ENCODE results near the gene UBE2C. TPM values are rescaled to one million over a fixed set of nuclear protein-coding genes. Genes with fewer than 3 reads are reported as not detected.

The UBE2C gene
- total and polyA plus RNA-seq, 12 donors: 0.79 to 43.3 (median 2.7) TPM

DNA sequence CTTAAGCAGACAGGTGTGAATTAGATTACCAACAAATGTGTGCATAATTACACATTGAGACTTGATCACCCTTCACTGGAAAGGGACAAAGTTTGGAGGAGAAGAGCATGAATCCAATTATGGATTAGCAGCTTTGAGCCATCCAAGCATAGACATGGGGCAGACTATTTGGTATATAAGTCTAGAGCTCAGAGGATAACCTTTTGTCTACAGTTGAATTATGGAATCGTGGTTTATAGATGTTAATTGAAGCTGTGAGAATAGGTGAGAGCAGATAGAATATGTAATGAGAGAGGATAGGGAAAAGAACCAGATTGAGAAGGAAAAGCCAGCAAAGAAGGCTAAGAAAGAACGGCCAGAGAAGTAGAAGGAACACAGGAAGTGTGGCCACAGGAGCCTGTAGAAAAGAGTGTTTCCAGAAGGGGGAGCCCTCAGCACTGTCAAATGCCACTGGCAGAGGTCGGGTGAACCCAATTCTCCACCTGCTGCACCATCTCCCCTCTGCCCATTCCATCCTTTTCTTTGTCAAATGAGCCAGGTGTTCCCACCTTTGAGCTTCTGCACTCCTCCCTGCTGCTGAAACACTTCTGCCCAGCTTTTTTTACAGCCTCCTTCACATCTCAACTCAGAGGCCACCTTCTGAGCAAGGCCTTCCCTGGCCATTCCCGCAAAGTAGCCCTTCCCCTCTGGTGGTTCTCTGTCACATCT lies 13.4 kb upstream of the UBE2C start:
- Histone ChIP-seq H3K4me1 (replicated peaks in 1 of 2) (no peaks in the 10 kb centered on the region), H3K4me3 (no peak overlapping the region), H3K9me3 (replicated peaks in 1 of 3) (no peaks in the 10 kb centered on the region), H3K36me3 (replicated peaks in 1 of 2) (peaks cover 0 to 62% of the 10 kb centered on the region in 2 donors), H3K27me3 (no peaks in the 10 kb centered on the region), H3K27ac (no peak overlapping the region)
- no peak for TF ChIP-seq POLR2A (IDR thresholded peaks at IDR 0.05)
- TF ChIP-seq, protein P1, sequence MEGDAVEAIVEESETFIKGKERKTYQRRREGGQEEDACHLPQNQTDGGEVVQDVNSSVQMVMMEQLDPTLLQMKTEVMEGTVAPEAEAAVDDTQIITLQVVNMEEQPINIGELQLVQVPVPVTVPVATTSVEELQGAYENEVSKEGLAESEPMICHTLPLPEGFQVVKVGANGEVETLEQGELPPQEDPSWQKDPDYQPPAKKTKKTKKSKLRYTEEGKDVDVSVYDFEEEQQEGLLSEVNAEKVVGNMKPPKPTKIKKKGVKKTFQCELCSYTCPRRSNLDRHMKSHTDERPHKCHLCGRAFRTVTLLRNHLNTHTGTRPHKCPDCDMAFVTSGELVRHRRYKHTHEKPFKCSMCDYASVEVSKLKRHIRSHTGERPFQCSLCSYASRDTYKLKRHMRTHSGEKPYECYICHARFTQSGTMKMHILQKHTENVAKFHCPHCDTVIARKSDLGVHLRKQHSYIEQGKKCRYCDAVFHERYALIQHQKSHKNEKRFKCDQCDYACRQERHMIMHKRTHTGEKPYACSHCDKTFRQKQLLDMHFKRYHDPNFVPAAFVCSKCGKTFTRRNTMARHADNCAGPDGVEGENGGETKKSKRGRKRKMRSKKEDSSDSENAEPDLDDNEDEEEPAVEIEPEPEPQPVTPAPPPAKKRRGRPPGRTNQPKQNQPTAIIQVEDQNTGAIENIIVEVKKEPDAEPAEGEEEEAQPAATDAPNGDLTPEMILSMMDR (IDR thresholded peaks at IDR 0.05): peak; percentile 61 to 78 (median 64)
- intact Hi-C loops (cut with DNase I): no loop called here
- peak; percentile 62 to 81 (median 66) for DNase-seq
- 26 to 31% (median 28%) methylated on average over 4 of the region's 4 CpGs for WGBS, 4 donors

DNA sequence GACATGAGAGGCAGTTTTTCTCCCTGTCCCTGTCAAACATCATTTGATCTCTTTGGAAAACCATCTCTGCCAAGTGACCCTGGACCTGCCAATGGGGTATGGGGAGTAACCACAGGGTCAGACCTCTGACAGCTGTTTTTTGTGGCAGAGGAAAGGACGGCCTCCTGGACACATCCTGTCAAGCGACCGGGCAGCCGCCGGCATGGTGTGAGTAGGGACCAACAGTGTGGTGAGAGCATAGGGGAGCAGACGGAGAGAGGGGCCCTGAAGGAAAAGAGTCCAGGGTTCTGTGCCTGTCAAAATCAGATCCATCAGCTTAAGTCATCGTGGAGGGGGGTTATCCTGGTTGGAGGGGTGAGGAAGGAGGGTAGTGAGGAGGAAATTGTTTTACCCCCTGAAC lies 10.6 kb upstream of the UBE2C start:
- Histone ChIP-seq H3K4me1 (replicated peaks in 1 of 2) (no peaks in the 10 kb centered on the region), H3K36me3 (replicated peaks in 1 of 2) (peaks cover 0 to 64% of the 10 kb centered on the region in 2 donors), H3K4me3 (no peak overlapping the region), H3K27me3 (no peaks in the 10 kb centered on the region), H3K9me3 (replicated peaks in 1 of 3) (no peaks in the 10 kb centered on the region), H3K27ac (no peak overlapping the region)
- intact Hi-C loops (cut with DNase I): loop anchor here in 1 of 2 donors (5.0 kb wide), 1 partner anchor 160 kb away; no protein-coding TSS in a partner anchor
- no peak for DNase-seq
- no peak for TF ChIP-seq POLR2A (IDR thresholded peaks at IDR 0.05)
- TF ChIP-seq, protein P1 (IDR thresholded peaks at IDR 0.05): no peak
- WGBS, 4 donors: 83 to 97% (median 90%) methylated on average over 7 of the region's 7 CpGs

DNA sequence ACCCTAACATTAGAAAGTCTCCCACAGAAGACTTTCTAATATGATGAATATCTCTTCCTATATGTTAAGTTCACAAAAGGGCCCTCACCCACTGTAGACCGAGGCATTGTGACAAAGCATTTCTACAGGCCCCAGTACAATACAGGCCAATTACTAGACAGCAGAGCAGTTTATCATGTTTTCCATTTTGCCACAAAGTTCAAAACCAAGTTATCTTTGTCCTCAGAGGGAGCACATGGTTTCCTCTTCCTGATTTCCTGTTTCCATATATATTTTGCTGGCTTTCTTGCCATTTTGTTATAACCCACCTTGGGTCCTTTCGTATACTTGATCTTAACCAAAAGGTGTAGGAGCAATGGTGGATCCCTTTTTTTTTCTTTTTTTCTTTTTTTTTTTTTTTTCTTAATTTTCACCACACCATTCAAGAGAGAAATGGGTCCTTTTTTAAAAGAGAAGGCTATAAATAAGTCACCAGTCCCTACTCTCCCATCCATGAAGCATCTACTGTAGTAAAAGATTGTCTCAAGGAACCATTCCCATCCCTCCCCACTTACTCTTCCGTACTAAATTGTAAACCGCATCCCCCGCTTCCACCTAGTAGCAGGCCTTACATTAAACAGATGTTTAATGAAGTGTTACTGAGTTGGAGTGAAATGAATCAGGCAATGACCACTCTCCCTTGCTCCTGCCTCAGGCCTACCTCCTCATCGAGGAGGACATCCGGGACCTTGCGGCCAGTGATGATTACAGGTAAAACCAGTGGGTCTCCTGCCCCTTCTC lies 2.1 kb upstream of the UBE2C start:
- 89 to 93% (median 92%) methylated on average over 8 of the region's 8 CpGs for WGBS, 4 donors
- H3K4me3 ChIP-seq: no peak overlapping the region
- peaks cover 0 to 63% of the 10 kb centered on the region in 2 donors for H3K36me3 ChIP-seq (replicated peaks in 1 of 2)
- H3K27ac ChIP-seq: no peak overlapping the region
- intact Hi-C loops (cut with DNase I): no loop called here
- no peak for DNase-seq
- H3K27me3 ChIP-seq: no peaks in the 10 kb centered on the region
- no peaks in the 10 kb centered on the region for H3K9me3 ChIP-seq (replicated peaks in 1 of 3)
- TF ChIP-seq, protein P1 (IDR thresholded peaks at IDR 0.05): no peak
- no peak for TF ChIP-seq POLR2A (IDR thresholded peaks at IDR 0.05)
- peaks cover 8 to 11% of the 10 kb centered on the region in 2 donors for H3K4me1 ChIP-seq (replicated peaks in 1 of 2)

DNA sequence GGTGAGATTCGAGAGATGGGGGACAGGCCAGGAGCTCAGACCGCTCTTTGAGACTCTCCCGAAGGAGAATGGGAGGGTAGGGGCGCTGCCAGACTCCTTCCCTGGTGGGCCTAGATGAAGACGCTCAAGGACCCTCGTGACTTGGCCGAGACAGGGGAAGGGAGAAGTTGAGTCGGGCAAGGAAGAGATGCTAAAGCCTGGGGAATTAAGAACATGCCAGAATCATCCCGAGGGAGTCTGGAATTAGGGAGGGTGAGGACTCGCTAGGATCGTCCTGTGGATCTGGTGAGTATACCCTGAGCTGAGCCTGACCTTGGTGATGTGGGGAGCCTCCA lies 529 bp downstream of the UBE2C start:
- Histone ChIP-seq H3K27ac (no peak overlapping the region), H3K27me3 (no peaks in the 10 kb centered on the region), H3K36me3 (replicated peaks in 1 of 2) (peaks cover 0 to 37% of the 10 kb centered on the region in 2 donors), H3K4me1 (replicated peaks in 1 of 2) (peaks cover 8 to 11% of the 10 kb centered on the region in 2 donors), H3K4me3 (peak overlapping the region in 1 of 4 donors; percentile 57), H3K9me3 (replicated peaks in 1 of 3) (no peaks in the 10 kb centered on the region)
- no peak for DNase-seq
- intact Hi-C loops (cut with DNase I): no loop called here
- 6 to 15% (median 7%) methylated on average over 10 to 11 of the region's 11 CpGs for WGBS, 4 donors
- no peak for TF ChIP-seq POLR2A (IDR thresholded peaks at IDR 0.05)
- TF ChIP-seq, protein P1 (IDR thresholded peaks at IDR 0.05): no peak
